Activated T-cell treated with anti-CD3 and anti-CD28 coated beads for 24 hours (primary cell): ENCODE results near the gene SINHCAF.

Experiments used
- DNase-seq: peaks from one replicate; pipeline ENCODE4 v3.0.0-alpha.2; 2020; ENCODE audit warnings: low read depth

The SINHCAF gene

GRCh38 chr12:31232361-31232965, 93.5 kb downstream of the SINHCAF start:
- DNase-seq = no peak

GRCh38 chr12:31231611-31232360, 94.2 kb downstream of the SINHCAF start:
- no peak for DNase-seq
